Activated effector memory CD4-positive, alpha-beta T cell treated with anti-CD3 and anti-CD28 coated beads, Interleukin-2, amount 50 U/mL, for 16 hours (primary cell): ENCODE results near the gene GALM.

ENCODE experiments used
- DNase-seq: peaks from one replicate; pipeline ENCODE4 v3.0.0-alpha.2; 2020

The GALM gene

DNA sequence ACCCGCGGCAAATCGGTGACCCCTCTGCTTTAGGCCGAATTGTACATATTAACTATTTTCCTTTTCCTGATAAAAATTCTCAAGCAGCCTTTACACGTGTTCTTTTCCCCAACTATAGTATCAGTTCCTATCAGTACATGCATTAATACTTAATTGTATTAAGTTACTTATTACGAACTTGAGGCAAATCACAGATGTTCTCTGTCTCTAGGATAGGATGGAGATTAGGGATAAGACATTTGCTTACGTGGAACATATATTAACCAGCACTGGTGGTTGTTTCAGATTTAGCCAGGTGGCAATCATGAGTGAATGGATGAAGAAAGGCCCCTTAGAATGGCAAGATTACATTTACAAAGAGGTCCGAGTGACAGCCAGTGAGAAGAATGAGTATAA lies 112.8 kb downstream of the GALM start:
- DNase-seq, result no peak

DNA sequence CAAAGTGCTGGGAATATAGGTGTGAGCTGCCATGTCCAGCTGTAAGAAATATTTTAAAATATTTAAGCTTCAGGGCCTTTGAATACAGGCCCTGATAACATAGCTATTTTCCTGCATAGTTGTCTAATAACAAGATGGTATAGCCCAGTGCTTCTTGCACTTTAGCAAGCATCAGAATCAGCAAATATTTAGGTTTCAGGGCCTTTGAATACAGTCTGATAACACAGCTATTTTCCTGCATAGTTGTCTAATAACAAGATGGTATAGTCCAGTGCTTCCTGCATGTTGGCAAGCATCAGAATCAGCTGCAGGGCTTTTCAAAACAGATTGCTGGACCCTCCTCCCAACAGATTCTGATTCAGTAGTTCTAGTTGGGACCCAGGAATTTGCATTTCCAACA lies 117.7 kb downstream of the GALM start:
- no peak for DNase-seq
